ENCODE data around the gene CBARP.
A peak's percentile ranks its signal among the peaks of the same experiment; 100 is the strongest.

Gene CBARP

GRCh38 chr19:1237754-1238368, at the start of gene CBARP:
CBARP (minus strand) TSS chr19:1238005; CDS start chr19:1236100, 1,905 bp downstream.
- no peak for DNase-seq (ENCODE audit: low read depth in 2 of 2)

GRCh38 chr19:1286487-1287353, 48.9 kb upstream of the CBARP start:
- no peak for DNase-seq (ENCODE audit: low read depth in 2 of 2)

GRCh38 chr19:1285737-1286360, 48.0 kb upstream of the CBARP start, which contains the start of gene EFNA2:
EFNA2 (plus strand) TSS chr19:1285873; CDS start chr19:1286169, 296 bp downstream.
- DNase-seq (ENCODE audit: low read depth in 2 of 2), result no peak

- no peak for DNase-seq (ENCODE audit: low read depth in 2 of 2)
These were observed 47.4 kb upstream of the CBARP start for GRCh38 chr19:1284979-1285736.

- DNase-seq (ENCODE audit: low read depth in 2 of 2), result no peak
These were observed 46.6 kb upstream of the CBARP start for GRCh38 chr19:1284293-1284978.

GRCh38 chr19:1283917-1284292, 46.1 kb upstream of the CBARP start:
- no peak for DNase-seq (ENCODE audit: low read depth in 2 of 2)

GRCh38 chr19:1283207-1283916, 45.6 kb upstream of the CBARP start:
- DNase-seq (ENCODE audit: low read depth in 2 of 2), result no peak

GRCh38 chr19:1282588-1283206, 44.9 kb upstream of the CBARP start:
- DNase-seq (ENCODE audit: low read depth in 2 of 2), result no peak

- DNase-seq (ENCODE audit: low read depth in 2 of 2), result no peak
These were observed 43.9 kb upstream of the CBARP start for GRCh38 chr19:1281569-1282287.

GRCh38 chr19:1280636-1281568, 43.1 kb upstream of the CBARP start:
- no peak for DNase-seq (ENCODE audit: low read depth in 2 of 2)

GRCh38 chr19:1279782-1280341, 42.1 kb upstream of the CBARP start:
- DNase-seq (ENCODE audit: low read depth in 2 of 2), result peak; percentile 67 to 75

- DNase-seq (ENCODE audit: low read depth in 2 of 2), result no peak
These were observed 41.2 kb upstream of the CBARP start for GRCh38 chr19:1278713-1279660.

- no peak for DNase-seq (ENCODE audit: low read depth in 2 of 2)
These were observed 40.3 kb upstream of the CBARP start for GRCh38 chr19:1278074-1278473.

GRCh38 chr19:1277061-1277460, 39.3 kb upstream of the CBARP start:
- no peak for DNase-seq (ENCODE audit: low read depth in 2 of 2)

GRCh38 chr19:1276628-1277022, 38.8 kb upstream of the CBARP start:
- DNase-seq (ENCODE audit: low read depth in 2 of 2), result no peak

GRCh38 chr19:1275976-1276627, 38.3 kb upstream of the CBARP start:
- DNase-seq (ENCODE audit: low read depth in 2 of 2), result no peak

Data from activated CD4-positive, alpha-beta T cell treated with anti-CD3 and anti-CD28 coated beads for 24 hours (primary cell).